K562 (cell line): ENCODE measurements around the gene ERC2. TPM values are rescaled to one million over a fixed set of nuclear protein-coding genes. Genes with fewer than 3 reads are reported as not detected.

Experiments
- ATAC-seq: fragments of 200-7000 bp; cut with Tn5 transposase; 3 replicates; pipeline ENCODE4 v1.9.1; 2020; ENCODE audit warnings: moderate library complexity
- BruUV-seq: library from RNA; stranded (reverse); fragments of 400-500 nt; replicated peaks from 2 replicates; lab custom pipeline; 2021; lab: Mats Ljungman, UMichigan
- CTCF ChIA-PET: fragments of 300-600 bp; formaldehyde crosslinking; extraction: SDS; loops from one replicate; lab custom pipeline; 2021; ENCODE audit warnings: low intra/inter-chr PET ratio; lab: Yijun Ruan, JAX
- POLR2A ChIA-PET: fragments of 300-600, 350-650 bp; sonication (Branson Sonifier 250); formaldehyde crosslinking; extraction: SDS; loops from one replicate; lab custom pipeline; 2021; ENCODE audit warnings: antibody characterized with exemption, inconsistent platforms; lab: Yijun Ruan, JAX
- DNase-seq, 4 experiments: peaks; one replicate each; pipeline versions ENCODE4 v3.0.0 to v3.0.0-alpha.2; 2011 to 2018; ENCODE audit warnings: low spot score in 3 of 4, mixed read lengths in 3 of 4; ENCODE audit errors: extremely low read depth in 1 of 4
- FAIRE-seq: peaks from 2 replicates; lab custom pipeline; 2011; peaks lifted over from hg19 to GRCh38; lab: Jason Lieb, UNC
- H2AFZ ChIP-seq: 2 replicates; pipeline ENCODE4 v1.6.0; 2011; ENCODE audit warnings: low read depth, low read length, control low read depth, inconsistent platforms
- H3K27ac ChIP-seq: fragments of 200-600 bp; 3 replicates; pipeline ENCODE4 v1.8.0; 2011; ENCODE audit warnings: low read depth, mild to moderate bottlenecking, control low read depth, inconsistent platforms, low read length, moderate library complexity, mixed read lengths; ENCODE audit errors: extremely low read depth
- H3K27me3 ChIP-seq, 2 experiments: fragments of 300-600 bp in 1 of 2; 2 replicates in 1 of 2; 3 replicates in 1 of 2; pipeline versions ENCODE4 v1.6.0 to v1.8.0; 2011; ENCODE audit warnings: inconsistent platforms in 2 of 2, low read length in 2 of 2, mild to moderate bottlenecking in 1 of 2, mixed read lengths in 1 of 2, moderate library complexity in 1 of 2; ENCODE audit not compliant: control insufficient read depth in 2 of 2, insufficient read depth in 2 of 2
- H3K36me3 ChIP-seq: fragments of 300-600 bp; 3 replicates; pipeline ENCODE4 v1.8.0; 2011; ENCODE audit warnings: mild to moderate bottlenecking, low read length, inconsistent platforms; ENCODE audit not compliant: control insufficient read depth, insufficient read depth
- H3K4me1 ChIP-seq, 2 experiments: fragments of 200-600 bp in 1 of 2; replicated peaks in 1 of 2; 2 replicates in 1 of 2; 3 replicates in 1 of 2; pipeline versions ENCODE4 v1.5.1 to v1.8.0; 2011; ENCODE audit warnings: inconsistent platforms in 2 of 2, low read length in 2 of 2, mild to moderate bottlenecking in 1 of 2, mixed read lengths in 1 of 2, moderate library complexity in 1 of 2; ENCODE audit not compliant: control insufficient read depth in 2 of 2, insufficient read depth in 2 of 2
- H3K4me2 ChIP-seq: 2 replicates; pipeline ENCODE4 v1.6.1; 2011; ENCODE audit warnings: low read length, control low read depth, inconsistent platforms, mixed read lengths; ENCODE audit not compliant: insufficient read depth
- H3K4me3 ChIP-seq: fragments of 200-600 bp; sonication (generic), shearing (Covaris generic); 2 replicates; pipeline ENCODE4 v1.5.1; 2016; ENCODE audit warnings: control low read depth, inconsistent platforms
- H3K79me2 ChIP-seq: fragments of 200-600 bp; 3 replicates; pipeline ENCODE4 v1.8.0; 2011; ENCODE audit warnings: low read length, inconsistent platforms; ENCODE audit not compliant: control insufficient read depth, insufficient read depth
- H3K9ac ChIP-seq, 2 experiments: 2 replicates each; pipeline versions ENCODE4 v1.6.0 to v1.6.1; 2011; ENCODE audit warnings: low read depth in 2 of 2, low read length in 2 of 2, control low read depth in 1 of 2, inconsistent platforms in 1 of 2, mild to moderate bottlenecking in 1 of 2, mixed read lengths in 1 of 2; ENCODE audit not compliant: insufficient read depth in 1 of 2
- H3K9me1 ChIP-seq: one replicate; pipeline ENCODE4 v1.6.0; 2011; ENCODE audit warnings: inconsistent platforms, mild to moderate bottlenecking, low read length, moderate library complexity; ENCODE audit not compliant: control insufficient read depth, insufficient read depth
- H3K9me3 ChIP-seq: replicated peaks from 2 replicates; pipeline ENCODE4 v1.5.1; 2011; ENCODE audit warnings: low read depth, low read length, inconsistent platforms; ENCODE audit not compliant: control insufficient read depth, insufficient read depth
- H4K20me1 ChIP-seq: replicated peaks from 2 replicates; pipeline ENCODE4 v1.6.1; 2011; ENCODE audit warnings: low read length, inconsistent platforms, mixed read lengths; ENCODE audit not compliant: control insufficient read depth, insufficient read depth
- ELF4 ChIP-seq: fragments of 450-650 bp; formaldehyde crosslinking; IDR thresholded peaks from 2 replicates; pipeline ENCODE4 v1.4.0; 2022; ENCODE audit warnings: missing genetic modification characterization
- ESRRA ChIP-seq: fragments of 450-650 bp; IDR thresholded peaks from 2 replicates; pipeline ENCODE4 v1.6.1; 2014; ENCODE audit warnings: low read depth, mild to moderate bottlenecking, moderate library complexity, borderline replicate concordance
- EWSR1 ChIP-seq: fragments of 450-650 bp; IDR thresholded peaks from 2 replicates; pipeline ENCODE4 v1.6.1; 2018; ENCODE audit warnings: borderline replicate concordance, mild to moderate bottlenecking, low read depth, moderate library complexity; ENCODE audit not compliant: partially characterized antibody
- FOXM1 ChIP-seq, 2 experiments: fragments of 450-650 bp in 1 of 2; sonication (generic) in 1 of 2; formaldehyde crosslinking in 1 of 2; IDR thresholded peaks; 2 replicates each; pipeline versions ENCODE4 v1.6.1 to v1.9.0; 2017 to 2022; ENCODE audit warnings: low read depth in 2 of 2, mild to moderate bottlenecking in 2 of 2, missing genetic modification reagents in 1 of 2, moderate library complexity in 1 of 2
- GABPB2 ChIP-seq: fragments of 250-450 bp; sonication (Bioruptor Pico); conservative IDR thresholded peaks from 2 replicates; pipeline ENCODE4 v1.5.1; 2021; ENCODE audit warnings: mild to moderate bottlenecking
- MTA3 ChIP-seq: fragments of 450-650 bp; formaldehyde crosslinking; IDR thresholded peaks from 2 replicates; pipeline ENCODE4 v1.6.1; 2017; ENCODE audit warnings: mild to moderate bottlenecking, borderline replicate concordance
- POLR2A ChIP-seq: fragments of 450-650 bp; conservative IDR thresholded peaks from 2 replicates; pipeline ENCODE4 v1.6.1; 2016
- RAD51 ChIP-seq: fragments of 450-650 bp; IDR thresholded peaks from 2 replicates; pipeline ENCODE4 v1.7.1; 2016; ENCODE audit warnings: low read depth, mild to moderate bottlenecking, borderline replicate concordance
- ZNF146 ChIP-seq: IDR thresholded peaks from one replicate; pipeline ENCODE4 v1.6.1; 2018; ENCODE audit warnings: missing compliant biosample characterization; ENCODE audit not compliant: unreplicated experiment
- ZNF212 ChIP-seq: fragments of 450-650 bp; formaldehyde crosslinking; IDR thresholded peaks from 2 replicates; pipeline ENCODE4 v1.4.0; 2020; ENCODE audit warnings: mild to moderate bottlenecking
- ZNF507 ChIP-seq: conservative IDR thresholded peaks from 2 replicates; pipeline ENCODE4 v1.6.1; 2017; ENCODE audit warnings: missing genetic modification characterization, missing compliant biosample characterization
- WGBS: fragments of 100-300 bp; shearing (Covaris generic); methylation state at CpG from one replicate; pipeline ENCODE4 v1.1.6; 2016; ENCODE audit warnings: low coverage, mixed read lengths; ENCODE audit not compliant: insufficient coverage; ENCODE audit errors: missing lambda C conversion rate; 5-methylcytosine and 5-hydroxymethylcytosine counted together
- in situ Hi-C: fragments of 300-500 bp; cut with MboI; formaldehyde crosslinking; loops from 4 replicates; pipeline ENCODE4 v1.15.0; 2018; ENCODE audit warnings: inconsistent platforms, mixed read lengths
- intact Hi-C: fragments of 100-400 bp; cut with micrococcal nuclease; formaldehyde crosslinking; loops from 2 replicates; pipeline ENCODE4 v1.14.2; 2022
- polyA plus RNA-seq, 8 experiments: library from polyadenylated mRNA; depleted of rRNA in 4 of 8; stranded (reverse) in 5 of 8; unstranded in 3 of 8; fragments of >200 nt; fragmentation: Nextera tagmentation in 2 of 8; fragmentation: Illumina TruSeq in 1 of 8; extraction: Ambion mirVana in 2 of 8; extraction: Trizol in 1 of 8; gene quantifications; 2 replicates each; pipeline versions ENCODE4 v1.2.1 to v1.2.3, GENCODE V29; 2011 to 2014; ENCODE audit warnings: inconsistent platforms in 1 of 8, missing spikeins in 1 of 8
- total RNA-seq, 7 experiments: library from RNA; depleted of rRNA in 6 of 7; stranded (reverse); fragments of >200 nt in 6 of 7; fragmentation: Illumina TruSeq in 2 of 7; extraction: Trizol in 2 of 7; gene quantifications; 2 replicates each; pipeline versions ENCODE4 v1.2.1 to v1.2.3, GENCODE V29; 2011 to 2021; ENCODE audit warnings: low replicate concordance in 1 of 7

ERC2 gene
- total and polyA plus RNA-seq, 9 of the 15 experiments (the other 6 are each of a cell fraction or from before 2014, with no cell fraction given) = 0.04 to 0.18 (median 0.07) TPM; not detected in 2

- in situ Hi-C loops (no loop called here), intact Hi-C loops (no loop called here)
- Histone ChIP-seq H3K9me3 (no peaks in the 10 kb centered on the region), H3K4me1 (no peaks in the 10 kb centered on the region), H3K27me3 (peaks cover 0 to 5% of the 10 kb centered on the region in 2 experiments; a peak in 2 of 5 replicates), H4K20me1 (no peaks in the 10 kb centered on the region), H3K36me3 (no peaks in the 10 kb centered on the region), H3K9me1 (no peaks in the 10 kb centered on the region), H3K27ac (no peak overlapping the region), H3K4me3 (no peak overlapping the region), H2AFZ (no peak overlapping the region), H3K9ac (no peak overlapping the region), H3K4me2 (no peak overlapping the region), H3K79me2 (no peaks in the 10 kb centered on the region)
- ATAC-seq (no peak), DNase-seq (no peak), FAIRE-seq (no peak)
- POLR2A ChIA-PET = no interaction called here
- CTCF ChIA-PET = no interaction called here
- 0% methylated on average over 3 of the region's 3 CpGs for WGBS
- no TSS peak for BruUV-seq
- TF ChIP-seq ZNF146 (CRISPR knock-in tag) (no peak), ESRRA (no peak), EWSR1 (no peak), ZNF507 (tag) (no peak), ZNF212 (no peak), ELF4 (CRISPR knock-in tag) (no peak), GABPB2 (CRISPR knock-in tag) (no peak), FOXM1 (IDR thresholded peaks at IDR 0.05; ENCODE audit: low read depth) (no peak), FOXM1 (CRISPR knock-in tag; IDR thresholded peaks at IDR 0.05; ENCODE audit: low read depth) (no peak), MTA3 (no peak), POLR2A (no peak), RAD51 (no peak)
Measured at GRCh38 chr3:55622733-55623132, 845.5 kb downstream of the ERC2 start.
